Measurements from ENCODE around the gene ARL5A.

GRCh38 chr2:151780938-151781337, 47.3 kb downstream of the ARL5A start:
- TF ChIP-seq FOXM1 (IDR thresholded peaks at IDR 0.05; ENCODE audit: borderline replicate concordance, low read depth) (no peak), TEAD4 (IDR thresholded peaks at IDR 0.05) (no peak), RAD21 (IDR thresholded peaks at IDR 0.05; ENCODE audit: low read depth) (no peak), TAF1 (IDR thresholded peaks at IDR 0.05; ENCODE audit: low read depth) (no peak), EP300 (IDR thresholded peaks at IDR 0.05; ENCODE audit: borderline replicate concordance) (no peak), CEBPB (IDR thresholded peaks at IDR 0.05) (no peak), NFIC (IDR thresholded peaks at IDR 0.05) (no peak)
- TF ChIP-seq, protein P1, sequence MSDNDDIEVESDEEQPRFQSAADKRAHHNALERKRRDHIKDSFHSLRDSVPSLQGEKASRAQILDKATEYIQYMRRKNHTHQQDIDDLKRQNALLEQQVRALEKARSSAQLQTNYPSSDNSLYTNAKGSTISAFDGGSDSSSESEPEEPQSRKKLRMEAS (IDR thresholded peaks at IDR 0.05) = no peak
